Kidney (tissue), 14 donors: ENCODE data around the gene PRTG. TPM values are rescaled to one million over a fixed set of nuclear protein-coding genes. Genes with fewer than 3 reads are reported as not detected.

ENCODE experiments used
- DNase-seq, 5 donors: peaks; one replicate each; pipeline ENCODE4 v3.0.0-alpha.2; 2013 to 2020
- FAIRE-seq: peaks from 2 replicates; lab custom pipeline; 2012; peaks lifted over from hg19 to GRCh38; lab: Jason Lieb, UNC
- H3K27ac ChIP-seq, 2 donors: one replicate each; pipeline ENCODE4 v1.7.0; 2013; ENCODE audit warnings: low read depth in 2 of 2, low read length in 2 of 2, inconsistent platforms in 1 of 2
- H3K27me3 ChIP-seq: one replicate; pipeline ENCODE4 v1.7.1; 2013; ENCODE audit warnings: low read length, inconsistent platforms; ENCODE audit not compliant: control insufficient read depth, insufficient read depth
- H3K36me3 ChIP-seq, 3 donors: one replicate each; pipeline versions ENCODE4 v1.7.0 to v1.7.1; 2013; ENCODE audit warnings: low read length in 3 of 3, control low read depth in 1 of 3, inconsistent platforms in 1 of 3; ENCODE audit not compliant: insufficient read depth in 3 of 3, control insufficient read depth in 2 of 3
- H3K4me1 ChIP-seq, 3 donors: one replicate each; pipeline versions ENCODE4 v1.7.0 to v1.7.1; 2013; ENCODE audit warnings: low read length in 3 of 3, inconsistent platforms in 1 of 3, low read depth in 1 of 3; ENCODE audit not compliant: control insufficient read depth in 2 of 3, insufficient read depth in 2 of 3
- H3K4me3 ChIP-seq, 3 donors: one replicate each; pipeline versions ENCODE4 v1.7.0 to v1.8.1; 2013; ENCODE audit warnings: low read length in 3 of 3, control low read depth in 1 of 3, inconsistent platforms in 1 of 3
- H3K9ac ChIP-seq, 3 donors: one replicate each; pipeline versions ENCODE4 v1.7.0 to v1.7.1; 2013; ENCODE audit warnings: low read length in 3 of 3, control low read depth in 1 of 3, inconsistent platforms in 1 of 3
- H3K9me3 ChIP-seq, 3 donors: one replicate each; pipeline versions ENCODE4 v1.7.0 to v1.7.1; 2013; ENCODE audit warnings: low read length in 3 of 3, control low read depth in 1 of 3, inconsistent platforms in 1 of 3; ENCODE audit not compliant: control insufficient read depth in 2 of 3, insufficient read depth in 1 of 3
- CTCF ChIP-seq: IDR thresholded peaks from 3 replicates; pipeline ENCODE4 v1.5.1; 2012; ENCODE audit warnings: mild to moderate bottlenecking, moderate library complexity, borderline replicate concordance; ENCODE audit not compliant: insufficient read depth; ENCODE audit errors: extremely low read depth
- intact Hi-C: fragments of 100-400 bp; cut with DNase I; formaldehyde crosslinking; loops from one replicate; pipeline ENCODE4 v1.11.1; 2022
- polyA plus RNA-seq: library from polyadenylated mRNA; stranded (reverse); fragments of 350-450 nt; fragmentation: Illumina TruSeq; extraction: RNeasy Lipid Tissue Mini Kit (QIAGEN cat#74804); gene quantifications from one replicate; pipeline ENCODE4 v1.2.3, GENCODE V29; 2014; ENCODE audit warnings: low read depth, low replicate concordance; ENCODE audit not compliant: insufficient read depth
- total RNA-seq: library from RNA; stranded (reverse); fragmentation: NEBNext Ultra II Directional; extraction: Animal tissue kit (Norgen Biotek cat#: 25700); gene quantifications from one replicate; pipeline ENCODE4 v1.2.1, GENCODE V29; 2021
- donor health status: control.
- donor health status: control.
- donor health status: control.
- donor health status: control.
- donor health status: control.
- donor health status: DM: yes; HTN: yes; CAD: no.
- donor health status: Normal renal cell carcinoma (clear cell type).

Gene PRTG
- total and polyA plus RNA-seq, 2 donors from 2014 or later: 0.84 to 6.4 TPM

DNA sequence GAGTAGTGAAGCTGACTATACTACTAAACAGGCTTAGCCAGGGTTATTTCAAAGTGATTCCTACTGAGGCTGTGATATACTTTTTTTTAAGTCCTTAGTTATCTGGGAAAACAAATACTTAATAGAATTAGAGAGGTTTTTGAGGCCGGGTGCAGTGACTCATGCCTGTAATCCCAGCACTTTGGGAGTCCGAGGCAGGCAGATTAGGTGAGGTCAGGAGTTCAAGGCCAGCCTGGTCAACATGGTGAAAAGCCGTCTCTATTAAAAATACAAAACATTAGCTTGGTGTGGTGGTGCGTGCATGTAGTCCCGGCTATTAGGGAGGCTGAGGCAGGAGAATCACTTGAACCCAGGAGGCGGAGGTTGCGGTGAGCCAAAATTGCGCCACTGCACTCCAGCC lies 34.2 kb downstream of the PRTG start:
- Histone ChIP-seq H3K4me3 (no peak overlapping the region), H3K9me3 (no peaks in the 10 kb centered on the region), H3K27me3 (no peaks in the 10 kb centered on the region), H3K27ac (no peak overlapping the region), H3K9ac (no peak overlapping the region), H3K4me1 (peaks cover 0 to 3% (median 0%) of the 10 kb centered on the region in 3 donors), H3K36me3 (no peaks in the 10 kb centered on the region)
- DNase-seq: no peak
- no peak for FAIRE-seq
- TF ChIP-seq CTCF: no peak
- intact Hi-C loops: no loop called here

GRCh38 chr15:55707951-55708350 lies 35.0 kb downstream of the PRTG start:
- H3K9ac ChIP-seq: no peak overlapping the region
- TF ChIP-seq CTCF: no peak
- intact Hi-C loops: no loop called here
- no peak for DNase-seq
- no peaks in the 10 kb centered on the region for H3K27me3 ChIP-seq
- H3K4me3 ChIP-seq: no peak overlapping the region
- peaks cover 0 to 4% (median 0%) of the 10 kb centered on the region in 3 donors for H3K4me1 ChIP-seq
- no peaks in the 10 kb centered on the region for H3K36me3 ChIP-seq
- H3K9me3 ChIP-seq: no peaks in the 10 kb centered on the region
- no peak overlapping the region for H3K27ac ChIP-seq
- FAIRE-seq: no peak

GRCh38 chr15:55707518-55707917 lies 35.4 kb downstream of the PRTG start:
- no peaks in the 10 kb centered on the region for H3K27me3 ChIP-seq

More at GRCh38 chr15:55707518-55707917, 35.4 kb downstream of the PRTG start:
- Histone ChIP-seq H3K9me3 (no peaks in the 10 kb centered on the region), H3K36me3 (no peaks in the 10 kb centered on the region), H3K4me1 (peaks cover 0 to 4% (median 0%) of the 10 kb centered on the region in 3 donors), H3K9ac (no peak overlapping the region), H3K27ac (no peak overlapping the region), H3K4me3 (no peak overlapping the region)
- no peak for TF ChIP-seq CTCF
- DNase-seq (peak in 2 of 5 donors; percentile 41 to 47), FAIRE-seq (no peak)
- intact Hi-C loops: no loop called here
